GM12878 (cell line): ENCODE data around the gene TPCN2. TPM values are rescaled to one million over a fixed set of nuclear protein-coding genes. Genes with fewer than 3 reads are reported as not detected.

ENCODE experiments used
- ATAC-seq: fragments of 200-7000 bp; cut with Tn5 transposase; 3 replicates; pipeline ENCODE4 v1.9.1; 2020; ENCODE audit warnings: mild to moderate bottlenecking, moderate library complexity
- BruUV-seq: library from RNA; stranded (reverse); fragments of 400-500 nt; replicated peaks from 2 replicates; lab custom pipeline; 2021; lab: Mats Ljungman, UMichigan
- CTCF ChIA-PET: fragments of 300-600 bp; sonication (Branson Sonifier 250); formaldehyde crosslinking; extraction: SDS; loops from one replicate; lab custom pipeline; 2021; ENCODE audit warnings: inconsistent platforms; lab: Yijun Ruan, JAX
- POLR2A ChIA-PET: fragments of 350-600 bp; formaldehyde crosslinking; extraction: SDS; loops from one replicate; lab custom pipeline; 2021; ENCODE audit warnings: inconsistent platforms; lab: Charles Lee
- RAD21 ChIA-PET: fragments of 300-600 bp; sonication (Branson Sonifier 250); formaldehyde crosslinking; loops from one replicate; lab custom pipeline; 2023; ENCODE audit warnings: antibody characterized with exemption; ENCODE audit not compliant: unreplicated experiment; lab: Charles Lee
- SMC1A ChIA-PET: fragments of 300-600 bp; sonication (Branson Sonifier 250); formaldehyde crosslinking; loops from one replicate; lab custom pipeline; 2023; ENCODE audit not compliant: unreplicated experiment, uncharacterized antibody; lab: Charles Lee
- DNase-seq: peaks from one replicate; pipeline ENCODE4 v3.0.0-alpha.2; 2011; ENCODE audit warnings: low read depth, low spot score
- FAIRE-seq: peaks from 3 replicates; lab custom pipeline; 2011; peaks lifted over from hg19 to GRCh38; lab: Jason Lieb, UNC
- H2AFZ ChIP-seq: 2 replicates; pipeline ENCODE4 v1.6.0; 2011; ENCODE audit warnings: low read depth, low read length, control low read depth; ENCODE audit not compliant: control insufficient read depth
- H3K27ac ChIP-seq: 2 replicates; pipeline ENCODE4 v1.5.1; 2011; ENCODE audit warnings: control low read depth; ENCODE audit not compliant: control insufficient read depth, insufficient read depth
- H3K27me3 ChIP-seq, 2 experiments: replicated peaks in 1 of 2; 2 replicates each; pipeline versions ENCODE4 v1.6.0 to v1.6.1; 2011; ENCODE audit warnings: low read length in 1 of 2; ENCODE audit not compliant: control insufficient read depth in 2 of 2, insufficient read depth in 2 of 2
- H3K36me3 ChIP-seq, 2 experiments: 2 replicates each; pipeline ENCODE4 v1.5.1; 2011; ENCODE audit warnings: low read length in 1 of 2; ENCODE audit not compliant: control insufficient read depth in 2 of 2, insufficient read depth in 2 of 2
- H3K4me1 ChIP-seq: 2 replicates; pipeline ENCODE4 v1.6.1; 2011; ENCODE audit warnings: mild to moderate bottlenecking, low read length, moderate library complexity, mixed read lengths; ENCODE audit not compliant: control insufficient read depth, insufficient read depth
- H3K4me2 ChIP-seq: 2 replicates; pipeline ENCODE4 v1.6.0; 2011; ENCODE audit warnings: control low read depth; ENCODE audit not compliant: control insufficient read depth, insufficient read depth
- H3K4me3 ChIP-seq: fragments of 200-600 bp; sonication (generic); 2 replicates; pipeline ENCODE4 v1.5.1; 2016
- H3K79me2 ChIP-seq: 2 replicates; pipeline ENCODE4 v1.6.0; 2011; ENCODE audit warnings: low read length; ENCODE audit not compliant: control insufficient read depth, insufficient read depth
- H3K9ac ChIP-seq: 2 replicates; pipeline ENCODE4 v1.8.0; 2011; ENCODE audit warnings: low read length, control low read depth, mixed read lengths; ENCODE audit not compliant: control insufficient read depth, insufficient read depth
- H3K9me3 ChIP-seq: replicated peaks from 3 replicates; pipeline ENCODE4 v1.5.1; 2011; ENCODE audit warnings: mild to moderate bottlenecking, low read length; ENCODE audit not compliant: control insufficient read depth, insufficient read depth
- H4K20me1 ChIP-seq: 2 replicates; pipeline ENCODE4 v1.6.0; 2011; ENCODE audit not compliant: control insufficient read depth, insufficient read depth
- BCLAF1 ChIP-seq: fragments of 450-650 bp; IDR thresholded peaks from 2 replicates; pipeline ENCODE4 v1.6.1; 2017; ENCODE audit warnings: antibody characterized with exemption, mild to moderate bottlenecking, moderate library complexity
- HDGF ChIP-seq: fragments of 450-650 bp; IDR thresholded peaks from 2 replicates; pipeline ENCODE4 v1.6.1; 2016; ENCODE audit warnings: antibody characterized with exemption
- SKIL ChIP-seq: fragments of 450-650 bp; IDR thresholded peaks from 2 replicates; pipeline ENCODE4 v1.6.1; 2017; ENCODE audit warnings: mild to moderate bottlenecking, low read depth, inconsistent platforms; ENCODE audit not compliant: poor library complexity, severe bottlenecking
- TBL1XR1 ChIP-seq: IDR thresholded peaks from 2 replicates; pipeline ENCODE4 v1.6.1; 2012; ENCODE audit warnings: low read depth, low read length, improper control_type of control experiment
- WGBS: methylation state at CpG from one replicate; pipeline ENCODE4 v1.1.6; 2016; ENCODE audit warnings: low lambda C conversion rate; ENCODE audit not compliant: insufficient replicate concordance, insufficient coverage; ENCODE audit errors: missing lambda C conversion rate; 5-methylcytosine and 5-hydroxymethylcytosine counted together
- in situ Hi-C: fragments of 300-500 bp; cut with MboI; formaldehyde crosslinking; loops from 9 replicates; pipeline ENCODE4 v1.14.3; 2018; ENCODE audit warnings: mixed read lengths
- intact Hi-C: fragments of 100-400 bp; cut with micrococcal nuclease; formaldehyde crosslinking; loops from one replicate; pipeline ENCODE4 v1.14.2; 2022; ENCODE audit not compliant: unreplicated experiment
- polyA plus RNA-seq, 11 experiments: library from polyadenylated mRNA; depleted of rRNA in 4 of 11; unstranded in 6 of 11; stranded (reverse) in 5 of 11; fragments of >200 nt; fragmentation: Nextera tagmentation in 4 of 11; fragmentation: Illumina TruSeq in 1 of 11; extraction: Ambion mirVana in 4 of 11; extraction: Trizol in 1 of 11; gene quantifications; 1 replicate in 1 of 11; 2 replicates in 10 of 11; pipeline versions ENCODE4 v1.2.1 to v1.2.3, GENCODE V29; 2011 to 2016; ENCODE audit warnings: inconsistent platforms in 2 of 11, missing spikeins in 2 of 11, low read depth in 1 of 11
- total RNA-seq, 4 experiments: library from RNA; depleted of rRNA in 3 of 4; stranded (reverse); fragments of >200 nt in 3 of 4; fragmentation: Illumina TruSeq in 1 of 4; extraction: Trizol in 1 of 4; gene quantifications; 2 replicates each; pipeline versions ENCODE4 v1.2.1 to v1.2.3, GENCODE V29; 2013 to 2021

Gene TPCN2
- total and polyA plus RNA-seq, 10 of the 15 experiments (the other 5 are each of a cell fraction or from before 2014, with no cell fraction given) = 1.7 to 18.4 (median 8.4) TPM

- TF ChIP-seq SKIL (no peak), BCLAF1 (no peak), TBL1XR1 (no peak)
These were observed 9.1 kb downstream of the TPCN2 start (continued) for GRCh38 chr11:69057801-69058200.

GRCh38 chr11:69058511-69059270 lies 10.0 kb downstream of the TPCN2 start:
- DNase-seq (no peak), ATAC-seq (no peak), FAIRE-seq (no peak)
- Histone ChIP-seq H3K27me3 (no peaks in the 10 kb centered on the region), H3K36me3 (peaks cover 5 to 17% of the 10 kb centered on the region in 2 experiments; a peak in 3 of 4 replicates), H3K9me3 (no peaks in the 10 kb centered on the region), H3K79me2 (peaks cover 16% of the 10 kb centered on the region), H2AFZ (no peak overlapping the region), H3K4me2 (no peak overlapping the region), H3K27ac (no peak overlapping the region), H4K20me1 (no peaks in the 10 kb centered on the region), H3K4me1 (peaks cover 26% of the 10 kb centered on the region), H3K9ac (no peak overlapping the region), H3K4me3 (no peak overlapping the region)
- SMC1A ChIA-PET = no interaction called here
- in situ Hi-C loops (no loop called here), intact Hi-C loops (loop anchor here (10.0 kb wide), 1 partner anchor 214 kb away; the partner anchor contains the start of gene CPT1A)
- 93% methylated on average over 23 of the region's 23 CpGs for WGBS
- RAD21 ChIA-PET = interaction anchor here (1.7 kb wide), 1 partner anchor 14 kb away, joined by 4 read pairs; no protein-coding TSS in a partner anchor
- no TSS peak for BruUV-seq
- POLR2A ChIA-PET = interaction anchor here (1.6 kb wide), 1 partner anchor 9 kb away, joined by 4 read pairs; the partner anchor contains the start of gene TPCN2
- CTCF ChIA-PET = interaction anchor here (0.7 to 1.6 kb wide), 3 partner anchors 10 to 952 kb away, joined by 3 to 4 read pairs (median 3); partner anchors contain the start of gene TPCN2
- TF ChIP-seq HDGF = no peak
